AG09319 (cell line): ENCODE results near the gene APBB2.

Experiments used
- DNase-seq: peaks from one replicate; pipeline ENCODE4 v3.0.0-alpha.2; 2010; ENCODE audit warnings: low read depth; ENCODE audit errors: extremely low read depth
- CTCF ChIP-seq: IDR thresholded peaks from 2 replicates; pipeline ENCODE4 v1.5.1; 2011; ENCODE audit warnings: low read depth, mild to moderate bottlenecking, inconsistent platforms, low read length, moderate library complexity

APBB2 gene

GRCh38 chr4:41256131-41256739 is 41.9 kb upstream of the APBB2 start:
- TF ChIP-seq CTCF, result no peak
- no peak for DNase-seq

DNA sequence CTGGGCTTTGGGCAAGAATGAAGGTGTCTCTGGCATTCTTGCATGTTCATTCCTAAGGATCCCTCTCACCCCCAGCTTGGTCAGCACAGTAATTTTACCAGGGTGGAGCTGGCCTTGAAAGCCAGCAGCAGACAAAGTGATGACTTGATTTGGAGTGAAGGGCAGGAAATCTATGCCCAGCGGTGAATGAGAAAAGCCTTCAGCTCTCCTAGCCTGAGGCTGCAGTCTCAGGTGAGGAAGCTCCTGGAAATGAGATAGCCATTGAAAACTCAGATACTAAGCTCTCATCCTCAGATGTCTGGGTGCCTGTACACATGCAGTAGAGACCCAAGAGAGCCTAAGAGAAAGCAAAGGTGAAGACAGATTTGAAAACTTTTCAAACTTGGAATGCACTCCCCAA is 31.6 kb upstream of the APBB2 start:
- DNase-seq, result no peak
- TF ChIP-seq CTCF, result no peak

DNA sequence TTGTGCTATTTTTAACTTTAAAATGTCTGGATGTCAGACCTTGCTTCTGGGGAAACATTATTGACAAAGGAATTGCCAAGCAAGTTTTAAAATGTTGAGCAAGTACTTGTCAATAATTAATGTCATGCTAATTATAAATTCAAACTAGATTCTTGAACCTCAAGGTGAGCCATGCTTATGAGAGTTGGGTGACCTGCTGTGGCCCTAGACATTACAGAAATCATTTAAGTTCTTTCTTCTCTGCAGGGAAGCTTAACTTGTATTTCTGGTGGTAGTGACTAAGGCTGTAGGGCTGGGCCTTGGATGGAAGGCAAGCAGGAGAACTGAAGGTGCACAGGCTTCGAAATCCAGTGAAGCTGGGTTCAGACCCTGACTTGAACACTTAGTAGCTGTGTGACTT is 27.6 kb upstream of the APBB2 start:
- DNase-seq, result no peak
- no peak for TF ChIP-seq CTCF

DNA sequence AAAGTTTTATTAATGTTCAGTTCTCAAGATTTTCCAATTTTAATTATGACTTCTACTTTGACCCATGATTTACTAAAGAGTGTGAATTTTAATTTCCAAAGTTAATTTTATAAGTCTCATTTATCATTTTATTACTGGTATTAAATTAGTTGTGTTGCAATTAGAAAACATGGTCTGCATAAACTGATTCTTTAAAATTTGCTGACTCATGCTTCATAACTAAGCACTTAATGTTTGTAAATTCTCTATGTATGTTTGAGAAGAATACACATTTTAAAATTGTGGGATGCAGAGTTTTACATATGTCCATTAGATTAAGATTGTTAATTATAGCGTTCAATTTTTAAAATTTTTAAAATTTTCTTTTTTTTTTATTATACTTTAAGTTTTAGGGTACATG is 22.2 kb upstream of the APBB2 start:
- no peak for TF ChIP-seq CTCF
- DNase-seq, result no peak

- DNase-seq, result no peak
- no peak for TF ChIP-seq CTCF
These were observed 21.7 kb upstream of the APBB2 start for GRCh38 chr4:41236032-41236431.

GRCh38 chr4:41232856-41233255 is 18.5 kb upstream of the APBB2 start:
- no peak for TF ChIP-seq CTCF

GRCh38 chr4:41232406-41232805 is 18.1 kb upstream of the APBB2 start:
- DNase-seq, result no peak
- TF ChIP-seq CTCF, result no peak

More at GRCh38 chr4:41232856-41233255, 18.5 kb upstream of the APBB2 start:
- DNase-seq, result no peak
